Muscle layer of duodenum (tissue), 2 donors: ENCODE data around the gene CARD16.
"Not testable (repeated sequence)": the region's sequence is repeated elsewhere in the genome, so short reads cannot be mapped to it uniquely, and the experiment has no call there.

Experiments
- H3K27ac ChIP-seq: one replicate; pipeline ENCODE4 v1.7.0; 2013; ENCODE audit warnings: mild to moderate bottlenecking, low read length
- H3K27me3 ChIP-seq: one replicate; pipeline ENCODE4 v1.7.0; 2013; ENCODE audit warnings: low read depth, mild to moderate bottlenecking, control low read depth, low read length
- H3K36me3 ChIP-seq, 2 donors: one replicate each; pipeline ENCODE4 v1.7.0; 2013; ENCODE audit warnings: low read length in 2 of 2, control low read depth in 1 of 2, mild to moderate bottlenecking in 1 of 2; ENCODE audit not compliant: insufficient read depth in 2 of 2, control insufficient read depth in 1 of 2
- H3K4me1 ChIP-seq, 2 donors: one replicate each; pipeline ENCODE4 v1.7.0; 2013; ENCODE audit warnings: low read length in 2 of 2, mild to moderate bottlenecking in 2 of 2, control low read depth in 1 of 2, moderate library complexity in 1 of 2; ENCODE audit not compliant: insufficient read depth in 2 of 2, control insufficient read depth in 1 of 2
- H3K4me3 ChIP-seq, 2 donors: one replicate each; pipeline ENCODE4 v1.7.0; 2013; ENCODE audit warnings: low read length in 2 of 2, low read depth in 1 of 2, mild to moderate bottlenecking in 1 of 2
- H3K9me3 ChIP-seq, 2 donors: one replicate each; pipeline ENCODE4 v1.7.0; 2013; ENCODE audit warnings: low read length in 2 of 2, control low read depth in 1 of 2, mild to moderate bottlenecking in 1 of 2; ENCODE audit not compliant: control insufficient read depth in 1 of 2
- donor health status: healthy.

CARD16 gene

DNA sequence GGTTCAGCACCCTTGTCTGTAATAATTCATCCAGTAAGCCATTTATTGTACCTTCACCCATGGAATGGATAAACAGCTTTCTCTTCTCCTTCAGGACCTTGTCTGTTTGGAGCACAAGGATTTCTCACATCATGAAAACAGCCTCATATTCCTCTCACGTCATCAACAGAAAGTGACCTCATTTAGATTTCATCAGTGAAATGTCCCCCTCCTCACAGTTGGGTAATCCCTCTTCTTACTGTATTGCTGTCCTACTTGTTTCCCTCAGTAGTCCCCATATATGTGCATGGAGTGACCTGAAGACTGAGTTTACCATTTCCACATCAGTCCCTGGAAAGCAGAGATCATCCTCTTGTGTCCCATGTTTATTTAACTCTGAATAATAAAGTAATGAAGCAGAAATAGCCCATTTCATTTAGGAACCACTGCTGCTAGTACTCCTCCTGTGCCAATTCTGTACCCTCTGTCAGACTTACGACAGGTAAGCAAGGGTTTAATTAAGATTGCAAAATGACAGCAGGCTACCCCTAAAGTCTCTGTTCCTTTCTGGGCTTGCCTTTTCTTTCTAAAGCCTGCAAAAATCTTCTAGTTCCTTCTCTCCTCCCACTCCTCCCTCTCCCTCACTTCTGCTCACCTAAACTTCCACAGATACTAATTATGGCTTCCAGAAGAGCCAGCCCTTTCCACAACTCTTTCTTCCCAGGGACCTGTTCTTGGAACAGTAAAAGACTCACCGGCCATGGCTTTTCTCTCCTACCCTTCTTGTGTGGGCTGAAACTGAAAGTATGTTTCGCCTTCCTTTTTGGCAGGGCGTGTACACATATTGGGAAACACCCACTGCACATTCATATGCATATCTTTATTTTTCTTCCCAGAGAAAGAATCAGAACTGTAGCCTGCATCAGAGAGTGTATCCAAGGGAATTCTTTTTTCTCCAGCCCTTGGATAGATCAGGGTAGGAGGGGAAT is at the start of gene CARD16:
Gene CARD16, minus strand, starts transcription at position 779 of the 968 bp plus-strand sequence. Its CDS starts 38 bp downstream, at position 741.
- H3K36me3 ChIP-seq, H3K9me3 ChIP-seq, H3K27me3 ChIP-seq: not testable (repeated sequence)
- peak within 1 kb of the TSS; percentile 89 for H3K27ac ChIP-seq
- H3K4me3 ChIP-seq, result peak within 1 kb of the TSS; percentile 46 to 65
- H3K4me1 ChIP-seq, result peaks cover 8 to 20% of the 10 kb centered on the region in 2 donors

GRCh38 chr11:105092256-105093239 is 47.4 kb upstream of the CARD16 start:
- no peak overlapping the region for H3K27ac ChIP-seq
- no peaks in the 10 kb centered on the region for H3K36me3 ChIP-seq
- no peaks in the 10 kb centered on the region for H3K9me3 ChIP-seq
- no peaks in the 10 kb centered on the region for H3K27me3 ChIP-seq
- H3K4me3 ChIP-seq, result no peak overlapping the region
- no peaks in the 10 kb centered on the region for H3K4me1 ChIP-seq

DNA sequence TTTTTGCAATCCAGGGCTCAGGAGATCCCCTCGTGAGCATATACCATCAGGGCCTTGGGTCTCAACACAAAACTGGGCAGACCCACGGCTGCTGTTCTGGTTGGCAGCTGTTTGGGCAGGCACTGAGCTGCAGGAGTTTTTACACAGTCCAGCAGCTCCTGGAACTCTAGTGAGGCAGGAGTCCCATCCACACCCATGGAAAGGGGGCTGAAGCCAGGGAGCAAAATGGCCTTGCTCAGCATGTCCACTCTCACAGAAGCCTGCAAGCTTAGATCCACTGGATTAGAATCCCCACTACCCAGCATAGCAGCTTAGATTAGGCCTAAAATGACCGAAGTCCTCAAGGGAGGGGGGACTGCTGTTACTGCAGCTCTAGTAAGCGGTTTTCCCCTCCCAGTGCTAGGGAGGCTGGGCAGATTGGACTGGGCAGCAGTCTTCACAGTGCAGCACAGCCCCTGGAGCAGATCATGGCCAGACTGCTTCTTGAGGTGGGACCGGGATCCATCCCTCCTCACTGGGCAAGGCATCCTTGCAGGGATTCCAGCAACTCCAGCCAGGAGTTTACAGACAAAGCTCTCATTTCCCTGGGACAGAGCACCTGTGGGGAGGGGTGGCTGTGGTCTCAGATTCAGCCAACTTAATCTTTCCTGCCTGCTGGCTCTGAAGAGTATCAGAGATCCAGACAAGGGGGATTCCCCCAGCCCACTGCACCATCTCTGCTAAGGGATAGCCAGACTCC is 36.4 kb upstream of the CARD16 start:
- no peaks in the 10 kb centered on the region for H3K9me3 ChIP-seq
- no peaks in the 10 kb centered on the region for H3K36me3 ChIP-seq
- H3K4me1 ChIP-seq, result no peaks in the 10 kb centered on the region
- no peaks in the 10 kb centered on the region for H3K27me3 ChIP-seq
- no peak overlapping the region for H3K4me3 ChIP-seq
- H3K27ac ChIP-seq, result no peak overlapping the region

- H3K36me3 ChIP-seq, H3K4me1 ChIP-seq, H3K27ac ChIP-seq, H3K9me3 ChIP-seq, H3K27me3 ChIP-seq: not testable (repeated sequence)
- H3K4me3 ChIP-seq, result peak overlapping the region in 1 of 2 donors; percentile 1
Observed at GRCh38 chr11:105080171-105080906, 35.2 kb upstream of the CARD16 start.

DNA sequence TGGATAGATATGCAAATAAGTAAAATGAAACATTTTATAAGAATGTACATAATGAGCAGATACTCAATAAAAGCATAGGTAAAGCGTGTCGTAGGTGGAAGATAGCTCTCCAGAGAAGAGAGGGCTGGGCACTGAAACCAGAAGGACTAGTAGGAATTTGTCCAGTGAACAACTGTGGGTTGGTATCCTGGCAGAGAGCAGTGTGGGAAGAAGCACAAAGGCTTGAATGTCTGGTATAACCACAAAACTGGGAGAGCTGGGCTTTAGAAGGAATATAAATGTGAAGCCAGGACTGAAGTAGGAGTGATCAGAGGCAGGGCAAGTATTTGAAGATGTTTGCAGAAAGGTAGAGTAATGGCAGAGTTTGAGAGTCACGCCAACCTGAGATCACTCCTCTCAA is 33.1 kb upstream of the CARD16 start:
- Histone ChIP-seq H3K27me3 (no peaks in the 10 kb centered on the region), H3K27ac (no peak overlapping the region)

GRCh38 chr11:105077141-105077790 is 32.1 kb upstream of the CARD16 start:
- H3K4me1 ChIP-seq, H3K27ac ChIP-seq, H3K4me3 ChIP-seq, H3K36me3 ChIP-seq, H3K27me3 ChIP-seq, H3K9me3 ChIP-seq: not testable (repeated sequence)

More for the DNA sequence above, 33.1 kb upstream of the CARD16 start:
- Histone ChIP-seq H3K4me3 (no peak overlapping the region), H3K4me1 (no peaks in the 10 kb centered on the region), H3K36me3 (no peaks in the 10 kb centered on the region), H3K9me3 (no peaks in the 10 kb centered on the region)

GRCh38 chr11:105074166-105074530 is 29.0 kb upstream of the CARD16 start:
- Histone ChIP-seq H3K4me3 (no peak overlapping the region), H3K36me3 (no peaks in the 10 kb centered on the region), H3K9me3 (no peaks in the 10 kb centered on the region), H3K4me1 (no peaks in the 10 kb centered on the region), H3K27me3 (no peaks in the 10 kb centered on the region), H3K27ac (no peak overlapping the region)

DNA sequence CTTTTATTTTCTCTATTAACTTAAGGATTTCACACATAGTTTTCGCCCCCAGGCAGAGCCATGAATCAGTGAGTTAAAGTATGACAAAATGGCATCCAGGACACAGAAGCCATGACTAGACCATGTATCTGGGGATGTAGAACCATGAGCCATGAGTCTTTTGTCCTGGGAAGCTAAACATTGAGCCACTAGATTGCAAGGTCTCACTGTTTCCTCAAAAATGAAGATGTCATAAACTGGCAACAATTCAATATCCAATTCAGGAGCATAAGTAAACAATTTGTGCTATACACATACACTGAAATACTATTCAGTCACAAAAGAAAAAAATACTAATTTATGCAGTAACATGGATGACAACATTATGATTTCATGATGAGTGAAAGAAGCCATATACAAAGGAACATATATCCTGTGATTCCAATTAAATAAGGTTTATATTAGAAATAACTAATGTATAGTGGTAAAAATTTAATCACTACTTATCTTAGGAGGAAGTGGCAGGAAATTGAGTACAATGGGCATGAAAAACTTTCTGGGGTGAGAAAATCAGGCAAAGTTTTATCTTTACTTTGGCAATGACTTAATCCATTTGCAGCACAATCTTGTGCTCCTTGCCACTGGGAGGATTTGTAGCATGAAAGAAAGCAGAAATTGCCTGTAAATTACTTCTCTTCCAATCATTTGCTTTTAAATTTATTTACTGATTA is 28.5 kb upstream of the CARD16 start:
- H3K27me3 ChIP-seq, result no peaks in the 10 kb centered on the region
- H3K9me3 ChIP-seq, result no peaks in the 10 kb centered on the region
- no peak overlapping the region for H3K4me3 ChIP-seq
- H3K4me1 ChIP-seq, result no peaks in the 10 kb centered on the region
- no peak overlapping the region for H3K27ac ChIP-seq
- H3K36me3 ChIP-seq, result no peaks in the 10 kb centered on the region

- not testable (repeated sequence) for H3K27ac ChIP-seq, H3K9me3 ChIP-seq, H3K4me1 ChIP-seq, H3K4me3 ChIP-seq, H3K27me3 ChIP-seq, H3K36me3 ChIP-seq
Observed at GRCh38 chr11:105072080-105072479, 26.9 kb upstream of the CARD16 start.
